ENCODE data around the gene ST3GAL2.

- TF ChIP-seq YY1 (IDR thresholded peaks at IDR 0.05; ENCODE audit: insufficient read depth, insufficient read length) (no peak), SUZ12 (IDR thresholded peaks at IDR 0.05; ENCODE audit: extremely low read depth, insufficient read depth, insufficient read length) (no peak)
Observed at GRCh38 chr16:70432356-70432722, 6.6 kb downstream of the ST3GAL2 start.
